HCT116 (cell line): ENCODE data around the gene CHM. TPM values are rescaled to one million over a fixed set of nuclear protein-coding genes. Genes with fewer than 3 reads are reported as not detected.
"Not testable (repeated sequence)": the region's sequence is repeated elsewhere in the genome, so short reads cannot be mapped to it uniquely, and the experiment has no call there.

ENCODE experiments used
- ATAC-seq: fragments of 200-7000 bp; cut with Tn5 transposase; 2 replicates; pipeline ENCODE4 v1.9.1; 2020; ENCODE audit warnings: mild to moderate bottlenecking, moderate library complexity
- BruUV-seq: library from RNA; stranded (reverse); fragments of 400-500 nt; replicated peaks from 2 replicates; lab custom pipeline; 2021; lab: Mats Ljungman, UMichigan
- CTCF ChIA-PET: fragments of 300-600 bp; sonication (Branson Sonifier 250); formaldehyde crosslinking; loops from one replicate; lab custom pipeline; 2021; ENCODE audit warnings: antibody characterized with exemption; lab: Charles Lee
- POLR2A ChIA-PET: fragments of 300-600, 350-600 bp; sonication (Branson Sonifier 250); formaldehyde crosslinking; loops from one replicate; lab custom pipeline; 2021; ENCODE audit warnings: antibody characterized with exemption; lab: Charles Lee
- RAD21 ChIA-PET, 2 experiments: fragments of 300-600 bp; sonication (Branson Sonifier 250); formaldehyde crosslinking; loops; one replicate each; lab custom pipeline; 2023; ENCODE audit warnings: low total read pairs in 2 of 2; ENCODE audit not compliant: uncharacterized antibody in 2 of 2, unreplicated experiment in 2 of 2, low non-redundant PET in 1 of 2; lab: Charles Lee
- DNase-seq: peaks from one replicate; pipeline ENCODE4 v3.0.0-alpha.2; 2010; ENCODE audit warnings: low read depth, low spot score
- H2AFZ ChIP-seq: fragments of 200-600 bp; shearing (Covaris generic), sonication (generic); 2 replicates; pipeline ENCODE4 v1.6.1; 2017; ENCODE audit warnings: low read depth, mixed run types, mixed read lengths, antibody characterized with exemption, low read length; ENCODE audit not compliant: poor library complexity, severe bottlenecking
- H3K27ac ChIP-seq: 2 replicates; pipeline ENCODE4 v1.5.1; 2012; ENCODE audit warnings: low read depth, low read length
- H3K27me3 ChIP-seq: fragments of 200-600 bp; sonication (generic); 2 replicates; pipeline ENCODE4 v1.6.1; 2016; ENCODE audit warnings: mixed run types, low read length, mixed read lengths; ENCODE audit not compliant: insufficient read depth
- H3K36me3 ChIP-seq, 2 experiments: fragments of 200-500 bp in 1 of 2; fragments of 200-600 bp in 1 of 2; sonication (Bioruptor generic) in 1 of 2; sonication (generic) in 1 of 2; 2 replicates each; pipeline versions ENCODE4 v1.5.1 to v1.6.1; 2014 to 2016; ENCODE audit warnings: low read length in 2 of 2, inconsistent platforms in 1 of 2, mixed read lengths in 1 of 2, mixed run types in 1 of 2; ENCODE audit not compliant: insufficient read depth in 2 of 2, control insufficient read depth in 1 of 2
- H3K4me1 ChIP-seq, 2 experiments: fragments of 200-600 bp in 1 of 2; sonication (generic) in 1 of 2; 2 replicates each; pipeline versions ENCODE4 v1.5.1 to v1.6.1; 2012 to 2017; ENCODE audit warnings: low read length in 2 of 2, inconsistent platforms in 1 of 2, mild to moderate bottlenecking in 1 of 2, mixed read lengths in 1 of 2, mixed run types in 1 of 2, moderate library complexity in 1 of 2; ENCODE audit not compliant: insufficient read depth in 2 of 2, control insufficient read depth in 1 of 2
- H3K4me2 ChIP-seq: fragments of 200-600 bp; sonication (generic); 2 replicates; pipeline ENCODE4 v1.6.1; 2017; ENCODE audit warnings: mixed run types, low read length, mixed read lengths
- H3K4me3 ChIP-seq, 2 experiments: fragments of 200-600 bp in 1 of 2; sonication (generic) in 1 of 2; replicated peaks in 1 of 2; 2 replicates each; pipeline ENCODE4 v1.5.1; 2011 to 2016; ENCODE audit warnings: low read length in 2 of 2, control low read depth in 1 of 2, low read depth in 1 of 2, mild to moderate bottlenecking in 1 of 2, mixed read lengths in 1 of 2, mixed run types in 1 of 2
- H3K79me2 ChIP-seq: fragments of 200-600 bp; sonication (generic); 2 replicates; pipeline ENCODE4 v1.6.1; 2017; ENCODE audit warnings: mild to moderate bottlenecking, mixed run types, low read length, moderate library complexity, mixed read lengths; ENCODE audit not compliant: insufficient read depth
- H3K9ac ChIP-seq: fragments of 200-600 bp; sonication (generic); 2 replicates; pipeline ENCODE4 v1.6.1; 2016; ENCODE audit warnings: low read length, mixed read lengths
- H3K9me2 ChIP-seq: fragments of 200-600 bp; sonication (generic), shearing (Covaris generic); 2 replicates; pipeline ENCODE4 v1.6.1; 2017; ENCODE audit warnings: mixed run types, mild to moderate bottlenecking, moderate library complexity; ENCODE audit not compliant: insufficient read depth
- H3K9me3 ChIP-seq, 2 experiments: fragments of 200-500 bp in 1 of 2; fragments of 200-600 bp in 1 of 2; sonication (Bioruptor generic) in 1 of 2; sonication (generic) in 1 of 2; 2 replicates each; pipeline ENCODE4 v1.6.1; 2014 to 2017; ENCODE audit warnings: low read length in 2 of 2, mixed read lengths in 2 of 2, inconsistent platforms in 1 of 2, low read depth in 1 of 2, mild to moderate bottlenecking in 1 of 2, mixed run types in 1 of 2, moderate library complexity in 1 of 2; ENCODE audit not compliant: control insufficient read depth in 1 of 2, insufficient read depth in 1 of 2
- H4K20me1 ChIP-seq: fragments of 200-600 bp; sonication (generic), shearing (Covaris generic); 2 replicates; pipeline ENCODE4 v1.6.1; 2017; ENCODE audit warnings: mixed run types, mild to moderate bottlenecking, moderate library complexity; ENCODE audit not compliant: insufficient read depth
- CBX3 ChIP-seq: IDR thresholded peaks from 2 replicates; pipeline ENCODE4 v1.6.1; 2012; ENCODE audit warnings: low read depth
- CEBPB ChIP-seq: IDR thresholded peaks from 2 replicates; pipeline ENCODE4 v1.6.1; 2012; ENCODE audit warnings: low read depth
- CTCF ChIP-seq, 3 experiments: fragments of 200-600 bp in 1 of 3; sonication (generic) in 1 of 3; IDR thresholded peaks in 2 of 3; conservative IDR thresholded peaks in 1 of 3; 2 replicates each; pipeline ENCODE4 v1.5.1; 2012 to 2017; ENCODE audit warnings: low read depth in 2 of 3, low read length in 2 of 3, antibody characterized with exemption in 1 of 3, borderline replicate concordance in 1 of 3, control low read depth in 1 of 3, mild to moderate bottlenecking in 1 of 3, mixed read lengths in 1 of 3, mixed run types in 1 of 3, moderate library complexity in 1 of 3; ENCODE audit not compliant: insufficient read depth in 1 of 3
- EGR1 ChIP-seq: IDR thresholded peaks from 2 replicates; pipeline ENCODE4 v1.6.1; 2012; ENCODE audit warnings: low read depth
- ELF1 ChIP-seq: IDR thresholded peaks from 2 replicates; pipeline ENCODE4 v1.6.1; 2012; ENCODE audit warnings: low read depth, borderline replicate concordance
- EZH2 ChIP-seq: fragments of 200-600 bp; sonication (generic); IDR thresholded peaks from 2 replicates; pipeline ENCODE4 v1.6.1; 2017; ENCODE audit warnings: antibody characterized with exemption, mixed run types
- FOSL1 ChIP-seq: IDR thresholded peaks from 2 replicates; pipeline ENCODE4 v1.6.1; 2012; ENCODE audit warnings: low read depth
- JUND ChIP-seq: IDR thresholded peaks from 2 replicates; pipeline ENCODE4 v1.6.1; 2012
- MAX ChIP-seq: IDR thresholded peaks from 2 replicates; pipeline ENCODE4 v1.6.1; 2012
- POLR2AphosphoS5 ChIP-seq: IDR thresholded peaks from 2 replicates; pipeline ENCODE4 v1.6.1; 2011; ENCODE audit warnings: mild to moderate bottlenecking, low read depth, low read length, moderate library complexity
- RAD21 ChIP-seq: IDR thresholded peaks from 2 replicates; pipeline ENCODE4 v1.6.1; 2012; ENCODE audit warnings: low read depth, mild to moderate bottlenecking
- SIN3A ChIP-seq: IDR thresholded peaks from 2 replicates; pipeline ENCODE4 v1.6.1; 2012; ENCODE audit warnings: low read depth
- SRF ChIP-seq: IDR thresholded peaks from 2 replicates; pipeline ENCODE4 v1.6.1; 2012; ENCODE audit warnings: low read depth
- YY1 ChIP-seq: IDR thresholded peaks from 2 replicates; pipeline ENCODE4 v1.6.1; 2011; ENCODE audit warnings: low read length, low read depth, moderate library complexity, mild to moderate bottlenecking; ENCODE audit not compliant: insufficient replicate concordance; ENCODE audit errors: extremely low read depth
- ZBTB33 ChIP-seq: IDR thresholded peaks from 2 replicates; pipeline ENCODE4 v1.6.1; 2011; ENCODE audit warnings: mild to moderate bottlenecking, low read length, moderate library complexity; ENCODE audit not compliant: insufficient replicate concordance; ENCODE audit errors: extremely low read depth
- ZFX ChIP-seq: fragments of 450-650 bp; IDR thresholded peaks from 2 replicates; pipeline ENCODE4 v1.6.1; 2017
- ZNF274 ChIP-seq: fragments of 200-500 bp; sonication (Bioruptor generic); IDR thresholded peaks from 2 replicates; pipeline ENCODE4 v1.6.1; 2014; ENCODE audit warnings: mild to moderate bottlenecking, low read depth, low read length, inconsistent platforms
- intact Hi-C: fragments of 100-400 bp; cut with micrococcal nuclease; formaldehyde crosslinking; loops from 2 replicates; pipeline ENCODE4 v1.10.0; 2022
- total RNA-seq: library from RNA; stranded (reverse); gene quantifications from one replicate; pipeline ENCODE4 v1.2.1, GENCODE V29; 2021; ENCODE audit not compliant: unreplicated experiment

Gene CHM
- total RNA-seq, 1 experiment from 2014 or later, result 17.1 TPM

GRCh38 chrX:85927740-85928139 is 119.6 kb downstream of the CHM start (continued):
- TF ChIP-seq CTCF (IDR thresholded peaks at IDR 0.05 in 2 of 3, conservative IDR thresholded peaks at IDR 0.05 in 1 of 3; ENCODE audit: borderline replicate concordance in 1 of 3, insufficient read depth in 1 of 3, low read depth in 2 of 3, low read length in 2 of 3) (no peak), EGR1 (no peak), EZH2 (no peak), SRF (no peak), YY1 (no peak), ZFX (no peak), CEBPB (no peak), CBX3 (no peak), RAD21 (no peak)

GRCh38 chrX:85922821-85923220 is 124.5 kb downstream of the CHM start:
- Histone ChIP-seq H4K20me1 (no peaks in the 10 kb centered on the region), H3K9me2 (no peaks in the 10 kb centered on the region), H3K36me3 (no peaks in the 10 kb centered on the region), H2AFZ (no peak overlapping the region), H3K9me3 (no peaks in the 10 kb centered on the region), H3K9ac (no peak overlapping the region), H3K79me2 (no peaks in the 10 kb centered on the region), H3K4me1 (no peaks in the 10 kb centered on the region), H3K27ac (no peak overlapping the region), H3K27me3 (no peaks in the 10 kb centered on the region), H3K4me3 (no peak overlapping the region), H3K4me2 (no peak overlapping the region)
- intact Hi-C loops, result no loop called here
- ChIA-PET POLR2A (no interaction called here), CTCF (no interaction called here), RAD21 (no interaction called here)
- TF ChIP-seq EGR1 (no peak), EZH2 (no peak), ZFX (no peak), SRF (no peak), FOSL1 (no peak), ZNF274 (no peak), ELF1 (no peak), YY1 (no peak), JUND (no peak), MAX (no peak), SIN3A (no peak), RAD21 (no peak), ZBTB33 (no peak), POLR2AphosphoS5 (no peak)
- no peak for ATAC-seq
- no peak for DNase-seq
- BruUV-seq, result no TSS peak

GRCh38 chrX:85916656-85917280 is 130.6 kb downstream of the CHM start:
- intact Hi-C loops, result not testable (repeated sequence)

More at GRCh38 chrX:85916656-85917280, 130.6 kb downstream of the CHM start:
- H3K4me1 ChIP-seq, H3K9ac ChIP-seq, H3K4me2 ChIP-seq, H3K4me3 ChIP-seq, H2AFZ ChIP-seq, H3K36me3 ChIP-seq, DNase-seq, ATAC-seq, H3K9me3 ChIP-seq, H3K9me2 ChIP-seq, H4K20me1 ChIP-seq, POLR2A ChIA-PET, BruUV-seq, CTCF ChIA-PET, H3K27ac ChIP-seq, H3K79me2 ChIP-seq, H3K27me3 ChIP-seq, RAD21 ChIA-PET: not testable (repeated sequence)
